Keratinocyte (primary cell): ENCODE results near the gene ATP6V0A1. TPM values are rescaled to one million over a fixed set of nuclear protein-coding genes. Genes with fewer than 3 reads are reported as not detected.

Source experiments
- DNase-seq: peaks from one replicate; pipeline ENCODE4 v3.0.0-alpha.2; 2011; ENCODE audit warnings: low read depth, missing footprints, low spot score
- FAIRE-seq: peaks from 2 replicates; lab custom pipeline; 2011; peaks lifted over from hg19 to GRCh38; lab: Jason Lieb, UNC
- H2AFZ ChIP-seq: 2 replicates; pipeline ENCODE4 v1.6.0; 2012; ENCODE audit warnings: low read length, control low read depth, inconsistent platforms; ENCODE audit not compliant: control insufficient read depth
- H3K27ac ChIP-seq: 2 replicates; pipeline ENCODE4 v1.5.1; 2011; ENCODE audit warnings: low read length; ENCODE audit not compliant: control insufficient read depth, insufficient read depth
- H3K27me3 ChIP-seq: 3 replicates; pipeline ENCODE4 v1.6.0; 2011; ENCODE audit warnings: low read length; ENCODE audit not compliant: control insufficient read depth, insufficient read depth; ENCODE audit errors: extremely low read depth
- H3K36me3 ChIP-seq, 2 experiments: 2 replicates in 1 of 2; 3 replicates in 1 of 2; pipeline ENCODE4 v1.5.1; 2011; ENCODE audit warnings: low read length in 2 of 2, mild to moderate bottlenecking in 1 of 2; ENCODE audit not compliant: control insufficient read depth in 2 of 2, insufficient read depth in 2 of 2; ENCODE audit errors: extremely low read depth in 1 of 2
- H3K4me1 ChIP-seq: 3 replicates; pipeline ENCODE4 v1.5.1; 2011; ENCODE audit warnings: low read length; ENCODE audit not compliant: control insufficient read depth, insufficient read depth; ENCODE audit errors: extremely low read depth
- H3K4me2 ChIP-seq: 3 replicates; pipeline ENCODE4 v1.6.0; 2011; ENCODE audit warnings: low read depth, low read length; ENCODE audit not compliant: control insufficient read depth, insufficient read depth; ENCODE audit errors: extremely low read depth
- H3K4me3 ChIP-seq, 3 experiments: fragments of 200-600 bp in 1 of 3; sonication (generic) in 1 of 3; 2 replicates in 2 of 3; 3 replicates in 1 of 3; pipeline ENCODE4 v1.5.1; 2011 to 2016; ENCODE audit warnings: low read length in 3 of 3, mild to moderate bottlenecking in 3 of 3, control low read depth in 2 of 3, inconsistent platforms in 1 of 3, low read depth in 1 of 3, mixed read lengths in 1 of 3, mixed run types in 1 of 3, moderate library complexity in 1 of 3; ENCODE audit not compliant: control insufficient read depth in 2 of 3, insufficient read depth in 2 of 3; ENCODE audit errors: extremely low read depth in 1 of 3
- H3K79me2 ChIP-seq: 2 replicates; pipeline ENCODE4 v1.6.0; 2012; ENCODE audit warnings: low read length; ENCODE audit not compliant: control insufficient read depth, insufficient read depth
- H3K9ac ChIP-seq: 3 replicates; pipeline ENCODE4 v1.6.0; 2011; ENCODE audit warnings: low read length; ENCODE audit not compliant: control insufficient read depth, insufficient read depth; ENCODE audit errors: extremely low read depth
- H3K9me1 ChIP-seq: 3 replicates; pipeline ENCODE4 v1.6.0; 2011; ENCODE audit warnings: low read length; ENCODE audit not compliant: control insufficient read depth, insufficient read depth; ENCODE audit errors: extremely low read depth
- H3K9me3 ChIP-seq: 2 replicates; pipeline ENCODE4 v1.5.1; 2012; ENCODE audit warnings: low read depth, low read length; ENCODE audit not compliant: control insufficient read depth
- H4K20me1 ChIP-seq: 3 replicates; pipeline ENCODE4 v1.6.0; 2011; ENCODE audit warnings: low read length; ENCODE audit not compliant: control insufficient read depth, insufficient read depth; ENCODE audit errors: extremely low read depth
- CTCF ChIP-seq, 3 experiments: IDR thresholded peaks in 1 of 3; conservative IDR thresholded peaks in 1 of 3; optimal IDR thresholded peaks in 1 of 3; 2 replicates in 2 of 3; 3 replicates in 1 of 3; pipeline versions ENCODE3 to v1.5.1; 2011; ENCODE audit warnings: low read length in 3 of 3, mild to moderate bottlenecking in 3 of 3, moderate library complexity in 2 of 3, control low read depth in 1 of 3, inconsistent platforms in 1 of 3; ENCODE audit not compliant: insufficient read depth in 2 of 3; ENCODE audit errors: extremely low read depth in 1 of 3
- EZH2 ChIP-seq: IDR thresholded peaks from one replicate; pipeline ENCODE4 v1.6.1; 2012; ENCODE audit warnings: inconsistent platforms, mild to moderate bottlenecking, low read length, moderate library complexity
- dilution Hi-C: fragments of 300-500 bp; cut with MboI; formaldehyde crosslinking; loops from one replicate; pipeline ENCODE4 v1.7.0; 2020; ENCODE audit warnings: low sequenced_read_pairs; ENCODE audit not compliant: extremely low pct_ligation_motif_present
- polyA plus RNA-seq, 5 experiments: library from polyadenylated mRNA; depleted of rRNA in 3 of 5; stranded (reverse) in 3 of 5; stranded (forward) in 1 of 5; unstranded in 1 of 5; fragments of >200 nt; gene quantifications; 1 replicate in 1 of 5; 2 replicates in 3 of 5; 3 replicates in 1 of 5; pipeline versions ENCODE4 v1.2.1 to v1.2.3, GENCODE V29; 2011 to 2012; ENCODE audit warnings: missing spikeins in 2 of 5, low read depth in 1 of 5, low replicate concordance in 1 of 5

ATP6V0A1 gene
- polyA plus RNA-seq, 1 donor (not counting 4 experiments of a cell fraction or from before 2014, with no cell fraction given) = 24.0 TPM

- dilution Hi-C loops = loop anchor here (25.0 kb wide), 1 partner anchor 208 kb away; no protein-coding TSS in a partner anchor
- FAIRE-seq = no peak
Observed at GRCh38 chr17:42520540-42520951, 61.9 kb downstream of the ATP6V0A1 start.

GRCh38 chr17:42521036-42521435 is 62.4 kb downstream of the ATP6V0A1 start:
- H3K4me2 ChIP-seq = no peak overlapping the region
- peaks cover 0 to 9% of the 10 kb centered on the region in 2 experiments for H3K36me3 ChIP-seq
- H3K4me1 ChIP-seq = peaks cover 54% of the 10 kb centered on the region
- H3K27me3 ChIP-seq = no peaks in the 10 kb centered on the region
- FAIRE-seq = no peak
- dilution Hi-C loops = loop anchor here (25.0 kb wide), 1 partner anchor 209 kb away; no protein-coding TSS in a partner anchor
- no peak overlapping the region for H3K9ac ChIP-seq
- H3K9me1 ChIP-seq = no peaks in the 10 kb centered on the region
- no peak overlapping the region for H3K27ac ChIP-seq
- no peak overlapping the region for H3K4me3 ChIP-seq
- no peaks in the 10 kb centered on the region for H3K79me2 ChIP-seq
- TF ChIP-seq EZH2 (no peak), CTCF (optimal IDR thresholded peaks at IDR 0.05 in 1 of 3, IDR thresholded peaks at IDR 0.05 in 1 of 3, conservative IDR thresholded peaks at IDR 0.05 in 1 of 3; ENCODE audit: extremely low read depth in 1 of 3, insufficient read depth in 2 of 3, low read length in 3 of 3) (no peak)
- no peak overlapping the region for H2AFZ ChIP-seq
- no peaks in the 10 kb centered on the region for H3K9me3 ChIP-seq
- no peak for DNase-seq
- H4K20me1 ChIP-seq = no peaks in the 10 kb centered on the region

More at GRCh38 chr17:42520540-42520951, 61.9 kb downstream of the ATP6V0A1 start:
- Histone ChIP-seq H3K9me3 (no peaks in the 10 kb centered on the region), H2AFZ (no peak overlapping the region), H3K4me3 (no peak overlapping the region), H3K4me1 (peaks cover 51% of the 10 kb centered on the region), H3K9me1 (no peaks in the 10 kb centered on the region), H3K27ac (peak overlapping the region; percentile 15), H4K20me1 (no peaks in the 10 kb centered on the region), H3K27me3 (no peaks in the 10 kb centered on the region), H3K36me3 (peaks cover 0 to 11% of the 10 kb centered on the region in 2 experiments), H3K79me2 (no peaks in the 10 kb centered on the region), H3K9ac (peak overlapping the region; percentile 16), H3K4me2 (peak overlapping the region; percentile 89)
- no peak for DNase-seq
- TF ChIP-seq CTCF (optimal IDR thresholded peaks at IDR 0.05 in 1 of 3, IDR thresholded peaks at IDR 0.05 in 1 of 3, conservative IDR thresholded peaks at IDR 0.05 in 1 of 3; ENCODE audit: extremely low read depth in 1 of 3, insufficient read depth in 2 of 3, low read length in 3 of 3) (peak; percentile 21 to 61 (median 43)), EZH2 (no peak)
